Fibroblast of gingiva (primary cell): Measurements from ENCODE around the gene BRD3OS.
A peak's percentile ranks its signal among the peaks of the same experiment; 100 is the strongest.
"Not testable (repeated sequence)": the region's sequence is repeated elsewhere in the genome, so short reads cannot be mapped to it uniquely, and the experiment has no call there.

Source experiments
- DNase-seq: peaks from one replicate; pipeline ENCODE4 v3.0.0-alpha.2; 2011; ENCODE audit warnings: low read depth

The BRD3OS gene

GRCh38 chr9:134063571-134064450, 38.5 kb downstream of the BRD3OS start:
- no peak for DNase-seq

- no peak for DNase-seq
Observed at GRCh38 chr9:134064711-134065110, 39.4 kb downstream of the BRD3OS start.

- peak; percentile 43 for DNase-seq
Observed at GRCh38 chr9:134065612-134066419, 40.5 kb downstream of the BRD3OS start.

- no peak for DNase-seq
Observed at GRCh38 chr9:134066526-134066912, 41.2 kb downstream of the BRD3OS start.

- peak; percentile 19 for DNase-seq
Observed at GRCh38 chr9:134066913-134067851, 41.9 kb downstream of the BRD3OS start.

GRCh38 chr9:134067904-134068743, 42.8 kb downstream of the BRD3OS start, which contains the start of gene BRD3:
TSS of gene BRD3 (minus strand) at chr9:134068026. CDS start at chr9:134053477, 14,549 bp downstream.
- peak; percentile 86 for DNase-seq

- no peak for DNase-seq
Observed at GRCh38 chr9:134068744-134069479, 43.6 kb downstream of the BRD3OS start.

- DNase-seq = no peak
Observed at GRCh38 chr9:134069480-134070399, 44.5 kb downstream of the BRD3OS start.

- DNase-seq = no peak
Observed at GRCh38 chr9:134071149-134071548, 45.9 kb downstream of the BRD3OS start.

GRCh38 chr9:134072683-134073082, 47.4 kb downstream of the BRD3OS start:
- not testable (repeated sequence) for DNase-seq

GRCh38 chr9:134073500-134073899, 48.2 kb downstream of the BRD3OS start:
- no peak for DNase-seq

- not testable (repeated sequence) for DNase-seq
Observed at GRCh38 chr9:134075689-134076088, 50.4 kb downstream of the BRD3OS start.

GRCh38 chr9:134076644-134077043, 51.4 kb downstream of the BRD3OS start:
- no peak for DNase-seq
